Esophagus squamous epithelium (tissue), 4 donors: ENCODE measurements around the gene HBM. TPM values are rescaled to one million over a fixed set of nuclear protein-coding genes. Genes with fewer than 3 reads are reported as not detected.

Experiments
- small RNA-seq, 4 donors: library from RNA; depleted of rRNA; stranded (forward); fragments of <200 nt; gene quantifications; one replicate each; pipeline ENCODE3, GENCODE V24; 2016
- total RNA-seq, 4 donors: library from RNA; depleted of rRNA; stranded (reverse); fragments of >200 nt; gene quantifications; one replicate each; pipeline ENCODE4 v1.1.0, GENCODE V29; 2016

The HBM gene
- total RNA-seq, 4 donors from 2014 or later: not detected

Small RNA genes within 50 kb of the gene (small RNA-seq; reads per million reads assigned to genes)
- 0 reads per million in 4 donors for gene RF00019

Other genes starting within 250 kb of the HBM start
- gene POLR3K, start 112.4 kb upstream of the HBM start, total RNA-seq: 1 to 10 TPM; 3.1 to 8.6 (median 4.8) TPM
- 10 to 100 TPM; 12.4 to 30.0 (median 17.9) TPM for gene SNRNP25, start 112.2 kb upstream of the HBM start, total RNA-seq
- 10 to 100 TPM; 13.3 to 38.3 (median 24.2) TPM for gene RHBDF1, start 93.3 kb upstream of the HBM start, total RNA-seq
- 10 to 100 TPM; 47.4 to 72.1 (median 68.3) TPM for gene MPG, start 87.8 kb upstream of the HBM start, total RNA-seq
- gene NPRL3, start 27.3 kb upstream of the HBM start, total RNA-seq: 10 to 100 TPM; 14.5 to 28.0 (median 18.8) TPM
- not detected for gene HBZ, start 13.3 kb upstream of the HBM start, total RNA-seq
- gene HBA2, start 6.9 kb downstream of the HBM start, total RNA-seq: 1 to 10 TPM in 2 of 4 donors, not detected in 2; 4.7 to 5.0 TPM
- 10 to 100 TPM in 1 of 4 donors, 1 to 10 TPM in 1, not detected in 2; 1.0 to 12.9 TPM for gene HBA1, start 10.7 kb downstream of the HBM start, total RNA-seq
- not detected for gene HBQ1, start 14.5 kb downstream of the HBM start, total RNA-seq
- 10 to 100 TPM; 33.5 to 74.2 (median 46.5) TPM for gene LUC7L, start 63.5 kb downstream of the HBM start, total RNA-seq
- 100 to 1,000 TPM in 1 of 4 donors, 10 to 100 TPM in 3; 16.5 to 147 (median 60.0) TPM for gene FAM234A, start 68.8 kb downstream of the HBM start, total RNA-seq
- 1 to 10 TPM in 3 of 4 donors, under 1 TPM in 1; 0.88 to 4.8 (median 2.6) TPM for gene RGS11, start 110.0 kb downstream of the HBM start, total RNA-seq
- not detected for gene ARHGDIG, start 114.6 kb downstream of the HBM start, total RNA-seq
- not detected for gene PDIA2, start 117.2 kb downstream of the HBM start, total RNA-seq
- 10 to 100 TPM; 17.8 to 32.2 (median 22.2) TPM for gene AXIN1, start 186.7 kb downstream of the HBM start, total RNA-seq
- gene MRPL28, start 204.6 kb downstream of the HBM start, total RNA-seq: 10 to 100 TPM; 57.9 to 68.2 (median 63.0) TPM
- gene PGAP6, start 216.0 kb downstream of the HBM start, total RNA-seq: 10 to 100 TPM; 23.5 to 31.7 (median 27.6) TPM
- 10 to 100 TPM; 20.7 to 48.3 (median 25.3) TPM for gene NME4, start 231.2 kb downstream of the HBM start, total RNA-seq
- gene DECR2, start 235.9 kb downstream of the HBM start, total RNA-seq: 10 to 100 TPM; 13.6 to 19.6 (median 17.0) TPM